SK-N-SH (cell line): Measurements from ENCODE around the gene IMPACT. TPM values are rescaled to one million over a fixed set of nuclear protein-coding genes. Genes with fewer than 3 reads are reported as not detected.

Experiments
- CTCF ChIA-PET: fragments of 300-600, 350-600 bp; formaldehyde crosslinking; extraction: SDS; loops from one replicate; lab custom pipeline; 2021; lab: Yijun Ruan, JAX
- POLR2A ChIA-PET: fragments of 350-600 bp; sonication (Branson Sonifier 250); formaldehyde crosslinking; extraction: SDS; loops from one replicate; lab custom pipeline; 2020; ENCODE audit warnings: antibody characterized with exemption, inconsistent platforms; lab: Yijun Ruan, JAX
- DNase-seq: peaks from one replicate; pipeline ENCODE4 v3.0.0; 2012
- H2AFZ ChIP-seq: fragments of 200-600 bp; sonication (generic); 2 replicates; pipeline ENCODE4 v1.8.1; 2016; ENCODE audit warnings: antibody characterized with exemption, mild to moderate bottlenecking, low read depth
- H3F3A ChIP-seq: fragments of 200-600 bp; sonication (generic); replicated peaks from 2 replicates; pipeline ENCODE3; 2016; ENCODE audit warnings: antibody characterized with exemption, mild to moderate bottlenecking; ENCODE audit not compliant: insufficient read depth
- H3K27ac ChIP-seq, 2 experiments: fragments of 200-500 bp in 1 of 2; fragments of 200-600 bp in 1 of 2; sonication (Bioruptor generic) in 1 of 2; sonication (generic), shearing (Covaris generic) in 1 of 2; 2 replicates each; pipeline versions ENCODE4 v1.5.1 to v1.6.1; 2014 to 2016; ENCODE audit warnings: low read depth in 2 of 2, inconsistent platforms in 1 of 2, low read length in 1 of 2, mild to moderate bottlenecking in 1 of 2, mixed read lengths in 1 of 2
- H3K27me3 ChIP-seq: fragments of 200-600 bp; sonication (generic), shearing (Covaris generic); 2 replicates; pipeline ENCODE4 v1.6.1; 2016; ENCODE audit warnings: mixed run types; ENCODE audit not compliant: insufficient read depth
- H3K36me3 ChIP-seq, 2 experiments: fragments of 200-500 bp in 1 of 2; fragments of 200-600 bp in 1 of 2; sonication (Bioruptor generic) in 1 of 2; sonication (generic) in 1 of 2; replicated peaks in 1 of 2; 2 replicates each; pipeline versions ENCODE3 to v1.5.1; 2014 to 2016; ENCODE audit warnings: low read length in 1 of 2, mild to moderate bottlenecking in 1 of 2; ENCODE audit not compliant: insufficient read depth in 2 of 2, control insufficient read depth in 1 of 2
- H3K4me1 ChIP-seq, 2 experiments: fragments of 200-500 bp in 1 of 2; fragments of 200-600 bp in 1 of 2; sonication (Bioruptor generic) in 1 of 2; sonication (generic), shearing (Covaris generic) in 1 of 2; 2 replicates each; pipeline versions ENCODE4 v1.5.1 to v1.6.1; 2014 to 2016; ENCODE audit warnings: low read depth in 1 of 2, low read length in 1 of 2, mixed run types in 1 of 2; ENCODE audit not compliant: insufficient read depth in 2 of 2, control insufficient read depth in 1 of 2
- H3K4me2 ChIP-seq: fragments of 200-600 bp; sonication (generic), shearing (Covaris generic); 2 replicates; pipeline ENCODE4 v1.6.1; 2017; ENCODE audit warnings: mixed run types
- H3K4me3 ChIP-seq, 2 experiments: fragments of 200-500 bp in 1 of 2; fragments of 200-600 bp in 1 of 2; sonication (Bioruptor generic) in 1 of 2; sonication (generic), shearing (Covaris generic) in 1 of 2; 2 replicates each; pipeline versions ENCODE4 v1.5.1 to v1.8.1; 2014 to 2016; ENCODE audit warnings: low read depth in 2 of 2, inconsistent platforms in 1 of 2, low read length in 1 of 2, mild to moderate bottlenecking in 1 of 2, mixed read lengths in 1 of 2, moderate library complexity in 1 of 2
- H3K79me2 ChIP-seq: fragments of 200-600 bp; sonication (generic); 2 replicates; pipeline ENCODE4 v1.8.1; 2017; ENCODE audit warnings: mild to moderate bottlenecking; ENCODE audit not compliant: insufficient read depth
- H3K9ac ChIP-seq: fragments of 200-600 bp; sonication (generic); 2 replicates; pipeline ENCODE4 v1.6.1; 2017; ENCODE audit warnings: mixed run types
- H3K9me2 ChIP-seq: fragments of 200-600 bp; sonication (generic); 2 replicates; pipeline ENCODE4 v1.6.1; 2017; ENCODE audit warnings: mixed run types
- H3K9me3 ChIP-seq: fragments of 200-600 bp; sonication (generic); 2 replicates; pipeline ENCODE4 v1.6.1; 2017; ENCODE audit warnings: mixed run types, mild to moderate bottlenecking, moderate library complexity
- H4K20me1 ChIP-seq: fragments of 200-600 bp; sonication (generic); 2 replicates; pipeline ENCODE4 v1.6.1; 2017; ENCODE audit warnings: mild to moderate bottlenecking, mixed run types; ENCODE audit not compliant: insufficient read depth
- CHD2 ChIP-seq: fragments of 150-350 bp; IDR thresholded peaks from 2 replicates; pipeline ENCODE4 v1.6.1; 2018; ENCODE audit warnings: low read length; ENCODE audit not compliant: partially characterized antibody
- EP300 ChIP-seq, 2 experiments: IDR thresholded peaks; 2 replicates each; pipeline versions ENCODE4 v1.4.0 to v1.6.1; 2012; ENCODE audit warnings: borderline replicate concordance in 1 of 2, low read depth in 1 of 2, low read length in 1 of 2
- JUND ChIP-seq: IDR thresholded peaks from 2 replicates; pipeline ENCODE4 v1.4.0; 2012
- NRF1 ChIP-seq: IDR thresholded peaks from 2 replicates; pipeline ENCODE4 v1.6.1; 2012; ENCODE audit warnings: low read depth, mild to moderate bottlenecking, low read length
- REST ChIP-seq: IDR thresholded peaks from 2 replicates; pipeline ENCODE4 v1.6.1; 2012; ENCODE audit warnings: mild to moderate bottlenecking, low read depth, low read length, moderate library complexity
- TAF1 ChIP-seq: IDR thresholded peaks from 2 replicates; pipeline ENCODE4 v1.6.1; 2012; ENCODE audit warnings: low read depth, mild to moderate bottlenecking, low read length, moderate library complexity, borderline replicate concordance
- TCF12 ChIP-seq: IDR thresholded peaks from 2 replicates; pipeline ENCODE4 v1.4.0; 2012
- USF2 ChIP-seq: fragments of 150-350 bp; IDR thresholded peaks from 2 replicates; pipeline ENCODE4 v1.6.1; 2017; ENCODE audit warnings: antibody characterized with exemption, low read length, low read depth, borderline replicate concordance
- WGBS: methylation state at CpG from one replicate; pipeline ENCODE4 v1.1.6; 2017; ENCODE audit warnings: low lambda C conversion rate; 5-methylcytosine and 5-hydroxymethylcytosine counted together
- polyA plus RNA-seq, 3 experiments: library from polyadenylated mRNA; depleted of rRNA; stranded (reverse); fragments of >200 nt; gene quantifications; 2 replicates each; pipeline ENCODE4 v1.2.3, GENCODE V29; 2012

Gene IMPACT
- polyA plus RNA-seq, 1 of the 3 experiments (the other 2 are of a cell fraction): 13.0 TPM

GRCh38 chr18:24380163-24380747 lies 46.2 kb upstream of the IMPACT start:
- Histone ChIP-seq H2AFZ (no peak overlapping the region), H3K4me1 (no peaks in the 10 kb centered on the region), H3K9me2 (no peaks in the 10 kb centered on the region), H3K27me3 (no peaks in the 10 kb centered on the region), H3K9ac (no peak overlapping the region), H4K20me1 (no peaks in the 10 kb centered on the region), H3K4me3 (no peak overlapping the region), H3K4me2 (no peak overlapping the region), H3K27ac (no peak overlapping the region), H3K9me3 (no peaks in the 10 kb centered on the region), H3K36me3 (no peaks in the 10 kb centered on the region), H3K79me2 (no peaks in the 10 kb centered on the region), H3F3A (no peaks in the 10 kb centered on the region)
- CTCF ChIA-PET: interaction anchor here (1.5 to 1.8 kb wide), 2 partner anchors 17 to 21 kb away, joined by 3 to 6 read pairs; partner anchors contain the start of gene OSBPL1A
- DNase-seq: no peak
- WGBS: 100% methylated on average over 4 of the region's 6 CpGs
- TF ChIP-seq TCF12 (no peak), USF2 (no peak), NRF1 (no peak), TAF1 (no peak), JUND (no peak)
- POLR2A ChIA-PET: interaction anchor here (0.6 kb wide), 1 partner anchor 37 kb away, joined by 6 read pairs; no protein-coding TSS in a partner anchor

- no peaks in the 10 kb centered on the region for H3K27me3 ChIP-seq
- TF ChIP-seq EP300 (IDR thresholded peaks at IDR 0.05; ENCODE audit: borderline replicate concordance in 1 of 2, low read depth in 1 of 2, low read length in 1 of 2) (no peak), CHD2 (no peak), REST (no peak)
- TF ChIP-seq, all 33 proteins: peak for 0
- ChIA-PET CTCF (interaction anchor here (1.5 to 1.8 kb wide), 2 partner anchors 16 to 22 kb away, joined by 3 to 6 read pairs; partner anchors contain the start of gene OSBPL1A), POLR2A (no interaction called here)
- no peaks in the 10 kb centered on the region for H4K20me1 ChIP-seq
- no peak for DNase-seq
- H2AFZ ChIP-seq: no peak overlapping the region
- H3K27ac ChIP-seq: no peak overlapping the region
- WGBS: 91% methylated on average over 1 of the region's 1 CpG
- H3K79me2 ChIP-seq: no peaks in the 10 kb centered on the region
- no peak overlapping the region for H3K4me2 ChIP-seq
- H3K4me3 ChIP-seq: no peak overlapping the region
- no peaks in the 10 kb centered on the region for H3K36me3 ChIP-seq
- H3K9ac ChIP-seq: no peak overlapping the region
- H3K9me3 ChIP-seq: no peaks in the 10 kb centered on the region
- H3K9me2 ChIP-seq: no peaks in the 10 kb centered on the region
- no peaks in the 10 kb centered on the region for H3K4me1 ChIP-seq
- no peaks in the 10 kb centered on the region for H3F3A ChIP-seq
Observed at GRCh38 chr18:24381126-24381525, 45.3 kb upstream of the IMPACT start.
